H1 (cell line): Measurements from ENCODE around the gene SPPL3. TPM values are rescaled to one million over a fixed set of nuclear protein-coding genes. Genes with fewer than 3 reads are reported as not detected.

Experiments
- CTCF ChIA-PET: fragments of 300-600 bp; sonication (Branson Sonifier 250); formaldehyde crosslinking; loops from one replicate; lab custom pipeline; 2021; ENCODE audit not compliant: partially characterized antibody; lab: Charles Lee
- POLR2A ChIA-PET: fragments of 300-600 bp; sonication (Branson Sonifier 250); formaldehyde crosslinking; loops from one replicate; lab custom pipeline; 2021; ENCODE audit warnings: inconsistent platforms; ENCODE audit not compliant: partially characterized antibody; lab: Charles Lee
- DNase-seq, 2 experiments: peaks; one replicate each; pipeline versions ENCODE4 v3.0.0 to v3.0.0-alpha.2; 2010 to 2022; ENCODE audit warnings: low spot score in 2 of 2, low read depth in 1 of 2, mixed read lengths in 1 of 2
- FAIRE-seq: peaks from 2 replicates; lab custom pipeline; 2011; peaks lifted over from hg19 to GRCh38; lab: Jason Lieb, UNC
- H2AFZ ChIP-seq: 2 replicates; pipeline ENCODE4 v1.8.1; 2012; ENCODE audit warnings: low read length, inconsistent platforms
- H2AK5ac ChIP-seq: 2 replicates; pipeline ENCODE4 v1.6.1; 2013; ENCODE audit warnings: low read depth, low read length
- H2BK120ac ChIP-seq: replicated peaks from 2 replicates; pipeline ENCODE3; 2013; ENCODE audit warnings: low read depth, low read length, inconsistent platforms
- H2BK12ac ChIP-seq: 2 replicates; pipeline ENCODE4 v1.6.1; 2013; ENCODE audit warnings: low read depth, low read length
- H2BK15ac ChIP-seq: 2 replicates; pipeline ENCODE4 v1.6.1; 2013; ENCODE audit warnings: low read length
- H2BK20ac ChIP-seq: 2 replicates; pipeline ENCODE4 v1.6.1; 2013; ENCODE audit warnings: low read length
- H2BK5ac ChIP-seq: 2 replicates; pipeline ENCODE4 v1.6.1; 2013; ENCODE audit warnings: low read depth, low read length
- H3K14ac ChIP-seq: 2 replicates; pipeline ENCODE4 v1.6.1; 2013; ENCODE audit warnings: inconsistent platforms; ENCODE audit not compliant: insufficient read length
- H3K18ac ChIP-seq: 2 replicates; pipeline ENCODE4 v1.6.1; 2013; ENCODE audit warnings: low read length; ENCODE audit errors: extremely low read depth
- H3K23ac ChIP-seq: 2 replicates; pipeline ENCODE4 v1.6.1; 2013; ENCODE audit warnings: inconsistent platforms; ENCODE audit not compliant: insufficient read length
- H3K23me2 ChIP-seq: 2 replicates; pipeline ENCODE4 v1.6.1; 2013; ENCODE audit warnings: low read depth, low read length
- H3K27ac ChIP-seq: 2 replicates; pipeline ENCODE4 v1.6.1; 2011; ENCODE audit warnings: low read depth, low read length, inconsistent platforms
- H3K27me3 ChIP-seq, 4 experiments: replicated peaks in 1 of 4; 1 replicate in 1 of 4; 2 replicates in 3 of 4; pipeline versions ENCODE4 v1.6.1 to v1.8.1; 2011 to 2013; ENCODE audit warnings: low read length in 3 of 4, mild to moderate bottlenecking in 3 of 4, inconsistent platforms in 2 of 4, mixed read lengths in 2 of 4, moderate library complexity in 1 of 4; ENCODE audit not compliant: control insufficient read depth in 3 of 4, insufficient read depth in 3 of 4; ENCODE audit errors: extremely low read depth in 1 of 4
- H3K36me3 ChIP-seq, 4 experiments: 2 replicates each; pipeline versions ENCODE4 v1.6.1 to v1.8.1; 2011 to 2013; ENCODE audit warnings: mild to moderate bottlenecking in 4 of 4, low read length in 3 of 4, moderate library complexity in 2 of 4, control low read depth in 1 of 4, inconsistent platforms in 1 of 4; ENCODE audit not compliant: insufficient read depth in 4 of 4, control insufficient read depth in 2 of 4
- H3K4ac ChIP-seq: replicated peaks from 2 replicates; pipeline ENCODE3; 2013; ENCODE audit warnings: low read length, low read depth, mixed read lengths, inconsistent platforms; ENCODE audit not compliant: insufficient read length
- H3K4me1 ChIP-seq, 4 experiments: replicated peaks in 1 of 4; 1 replicate in 1 of 4; 2 replicates in 3 of 4; pipeline versions ENCODE4 v1.6.1 to v1.8.1; 2011 to 2013; ENCODE audit warnings: low read length in 3 of 4, inconsistent platforms in 2 of 4, mixed read lengths in 1 of 4; ENCODE audit not compliant: insufficient read depth in 4 of 4, control insufficient read depth in 3 of 4
- H3K4me2 ChIP-seq, 2 experiments: 2 replicates each; pipeline versions ENCODE4 v1.6.1 to v1.8.1; 2011 to 2013; ENCODE audit warnings: low read depth in 2 of 2, low read length in 2 of 2, control low read depth in 1 of 2, inconsistent platforms in 1 of 2, mild to moderate bottlenecking in 1 of 2; ENCODE audit not compliant: insufficient read depth in 1 of 2
- H3K4me3 ChIP-seq, 4 experiments: fragments of 200-600, 300-600 bp in 1 of 4; sonication (generic), shearing (Covaris generic), sonication (Bioruptor Twin) in 1 of 4; 2 replicates each; pipeline versions ENCODE4 v1.5.1 to v1.8.1; 2011 to 2016; ENCODE audit warnings: low read length in 4 of 4, low read depth in 3 of 4, control low read depth in 2 of 4, inconsistent platforms in 2 of 4, mild to moderate bottlenecking in 2 of 4, mixed read lengths in 1 of 4, moderate library complexity in 1 of 4; ENCODE audit not compliant: insufficient read depth in 2 of 4; ENCODE audit errors: extremely low read depth in 1 of 4
- H3K56ac ChIP-seq: replicated peaks from 2 replicates; pipeline ENCODE3; 2013; ENCODE audit warnings: low read depth, mild to moderate bottlenecking, mixed read lengths, low read length, inconsistent platforms; ENCODE audit not compliant: insufficient read length
- H3K79me1 ChIP-seq: 2 replicates; pipeline ENCODE4 v1.6.1; 2013; ENCODE audit warnings: low read depth, low read length, control low read depth
- H3K79me2 ChIP-seq, 2 experiments: 2 replicates each; pipeline versions ENCODE4 v1.6.1 to v1.8.1; 2012 to 2013; ENCODE audit warnings: low read length in 2 of 2, mild to moderate bottlenecking in 2 of 2, inconsistent platforms in 1 of 2; ENCODE audit not compliant: insufficient read depth in 2 of 2, control insufficient read depth in 1 of 2
- H3K9ac ChIP-seq, 4 experiments: replicated peaks in 1 of 4; 1 replicate in 1 of 4; 2 replicates in 3 of 4; pipeline versions ENCODE4 v1.6.1 to v1.8.1; 2011 to 2013; ENCODE audit warnings: low read depth in 3 of 4, low read length in 3 of 4, control low read depth in 2 of 4, mild to moderate bottlenecking in 2 of 4, moderate library complexity in 2 of 4, inconsistent platforms in 1 of 4; ENCODE audit errors: extremely low read depth in 1 of 4
- H3K9me3 ChIP-seq, 2 experiments: 2 replicates each; pipeline versions ENCODE4 v1.6.1 to v1.8.1; 2012 to 2013; ENCODE audit warnings: mild to moderate bottlenecking in 2 of 2, moderate library complexity in 2 of 2, control low read depth in 1 of 2, inconsistent platforms in 1 of 2, low read depth in 1 of 2, low read length in 1 of 2, mixed read lengths in 1 of 2; ENCODE audit not compliant: insufficient read depth in 2 of 2
- H4K20me1 ChIP-seq, 2 experiments: replicated peaks in 1 of 2; 2 replicates each; pipeline versions ENCODE3 to v1.8.1; 2011 to 2013; ENCODE audit warnings: inconsistent platforms in 2 of 2, low read length in 2 of 2, mild to moderate bottlenecking in 1 of 2; ENCODE audit not compliant: insufficient read depth in 2 of 2, control insufficient read depth in 1 of 2
- H4K5ac ChIP-seq: 2 replicates; pipeline ENCODE4 v1.6.1; 2013; ENCODE audit warnings: low read length, low read depth, mixed read lengths, inconsistent platforms; ENCODE audit not compliant: insufficient read length
- H4K8ac ChIP-seq: 2 replicates; pipeline ENCODE4 v1.8.0; 2013; ENCODE audit warnings: mild to moderate bottlenecking, moderate library complexity, low read length, inconsistent platforms; ENCODE audit not compliant: insufficient read depth; ENCODE audit errors: extremely low read depth
- H4K91ac ChIP-seq: replicated peaks from 2 replicates; pipeline ENCODE3; 2013; ENCODE audit warnings: low read length, mixed read lengths, inconsistent platforms; ENCODE audit not compliant: insufficient read length
- CHD1 ChIP-seq: IDR thresholded peaks from 2 replicates; pipeline ENCODE4 v1.6.1; 2012; ENCODE audit warnings: low read depth, low read length, improper control_type of control experiment
- KDM4A ChIP-seq: IDR thresholded peaks from one replicate; pipeline ENCODE4 v1.7.1; 2012; ENCODE audit warnings: low read depth, mild to moderate bottlenecking, moderate library complexity, low read length, inconsistent platforms; ENCODE audit not compliant: severe bottlenecking
- RNF2 ChIP-seq: fragments of 200-900, 300-1000 bp; sonication (generic); IDR thresholded peaks from 2 replicates; pipeline ENCODE4 v1.7.1; 2016; ENCODE audit warnings: borderline replicate concordance, low read depth, mild to moderate bottlenecking, antibody characterized with exemption, low read length; ENCODE audit not compliant: poor library complexity, severe bottlenecking; ENCODE audit errors: missing control alignments
- WGBS, 2 experiments: shearing (Covaris generic) in 1 of 2; methylation state at CpG; one replicate each; pipeline versions ENCODE4 v1.1.6 to v1.1.7; 2013 to 2015; ENCODE audit warnings: low lambda C conversion rate in 2 of 2, mixed read lengths in 2 of 2, inconsistent platforms in 1 of 2, low coverage in 1 of 2, missing lambda C conversion rate in 1 of 2; ENCODE audit not compliant: insufficient replicate concordance in 2 of 2, insufficient coverage in 1 of 2, insufficient read length in 1 of 2; ENCODE audit errors: extremely low coverage in 1 of 2, missing lambda C conversion rate in 1 of 2; 5-methylcytosine and 5-hydroxymethylcytosine counted together
- polyA plus RNA-seq, 7 experiments: library from polyadenylated mRNA; depleted of rRNA in 3 of 7; stranded (reverse) in 5 of 7; unstranded in 2 of 7; fragments of >200 nt in 5 of 7; fragments of 200-250 nt in 2 of 7; gene quantifications; 1 replicate in 5 of 7; 2 replicates in 1 of 7; 4 replicates in 1 of 7; pipeline versions ENCODE4 v1.2.1 to v1.2.3, GENCODE V29; 2011 to 2013; ENCODE audit warnings: missing spikeins in 2 of 7, mixed read lengths in 2 of 7
- total RNA-seq: library from RNA; stranded (reverse); fragmentation: NEBNext Ultra II Directional; extraction: Animal tissue kit (Norgen Biotek cat#: 25700); gene quantifications from 2 replicates; pipeline ENCODE4 v1.2.1, GENCODE V29; 2021
- TF ChIP-seq, protein P1 (sequence below): IDR thresholded peaks from 2 replicates; pipeline ENCODE4 v1.6.1; 2012; ENCODE audit warnings: low read length, inconsistent platforms

SPPL3 gene
- total and polyA plus RNA-seq, 2 of the 8 experiments (the other 6 are each of a cell fraction or from before 2014, with no cell fraction given), result 27.3 to 48.4 TPM

GRCh38 chr12:120774169-120774916 lies 129.8 kb downstream of the SPPL3 start:
- H3K4me1 ChIP-seq, result peaks cover 0 to 3% (median 0%) of the 10 kb centered on the region in 4 experiments; a peak in 1 of 7 replicates
- no peak overlapping the region for H4K91ac ChIP-seq
- no peaks in the 10 kb centered on the region for H3K9me3 ChIP-seq
- no peaks in the 10 kb centered on the region for H3K79me2 ChIP-seq
- WGBS, 2 experiments, result 85% methylated on average over 7 of the region's 7 CpGs; no CpG with 5 or more reads in 1 of the 2 experiments
- no peaks in the 10 kb centered on the region for H3K27me3 ChIP-seq
- no peak overlapping the region for H4K5ac ChIP-seq
- no peak overlapping the region for H4K8ac ChIP-seq
- no peak overlapping the region for H2BK120ac ChIP-seq
- no peak overlapping the region for H3K27ac ChIP-seq
- H3K4me2 ChIP-seq, result no peak overlapping the region
- CTCF ChIA-PET, result interaction anchor here (0.8 to 1.4 kb wide), 3 partner anchors 13 to 24 kb away, joined by 3 to 5 read pairs (median 4); no protein-coding TSS in a partner anchor
- H2AFZ ChIP-seq, result no peak overlapping the region
- no peak overlapping the region for H3K4me3 ChIP-seq
- H2AK5ac ChIP-seq, result no peak overlapping the region
- H2BK5ac ChIP-seq, result no peak overlapping the region; the same call in 1 of the 2 replicates
- no peak overlapping the region for H3K14ac ChIP-seq
- H3K18ac ChIP-seq, result no peak overlapping the region
- no peak overlapping the region for H3K23ac ChIP-seq
- peaks cover 0 to under 1% (median 0%) of the 10 kb centered on the region in 4 experiments; a peak in 3 of 8 replicates for H3K36me3 ChIP-seq
- H3K56ac ChIP-seq, result no peak overlapping the region
- no peak overlapping the region for H2BK12ac ChIP-seq
- no peak for DNase-seq
- H2BK20ac ChIP-seq, result no peak overlapping the region
- peaks cover 0 to 1% of the 10 kb centered on the region in 2 experiments for H4K20me1 ChIP-seq
- no peak overlapping the region for H3K9ac ChIP-seq
- H3K4ac ChIP-seq, result no peak overlapping the region
- POLR2A ChIA-PET, result no interaction called here
- no peak for FAIRE-seq
- H3K23me2 ChIP-seq, result no peaks in the 10 kb centered on the region
- H3K79me1 ChIP-seq, result no peaks in the 10 kb centered on the region
- H2BK15ac ChIP-seq, result no peak overlapping the region
- TF ChIP-seq KDM4A (no peak), CHD1 (no peak), RNF2 (no peak)
- TF ChIP-seq, protein P1, sequence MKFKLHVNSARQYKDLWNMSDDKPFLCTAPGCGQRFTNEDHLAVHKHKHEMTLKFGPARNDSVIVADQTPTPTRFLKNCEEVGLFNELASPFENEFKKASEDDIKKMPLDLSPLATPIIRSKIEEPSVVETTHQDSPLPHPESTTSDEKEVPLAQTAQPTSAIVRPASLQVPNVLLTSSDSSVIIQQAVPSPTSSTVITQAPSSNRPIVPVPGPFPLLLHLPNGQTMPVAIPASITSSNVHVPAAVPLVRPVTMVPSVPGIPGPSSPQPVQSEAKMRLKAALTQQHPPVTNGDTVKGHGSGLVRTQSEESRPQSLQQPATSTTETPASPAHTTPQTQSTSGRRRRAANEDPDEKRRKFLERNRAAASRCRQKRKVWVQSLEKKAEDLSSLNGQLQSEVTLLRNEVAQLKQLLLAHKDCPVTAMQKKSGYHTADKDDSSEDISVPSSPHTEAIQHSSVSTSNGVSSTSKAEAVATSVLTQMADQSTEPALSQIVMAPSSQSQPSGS, result no peak
